ENCODE data around the gene PER2. TPM values are rescaled to one million over a fixed set of nuclear protein-coding genes. Genes with fewer than 3 reads are reported as not detected.
"Not testable (repeated sequence)": the region's sequence is repeated elsewhere in the genome, so short reads cannot be mapped to it uniquely, and the experiment has no call there.

PER2 gene
- total and polyA plus RNA-seq, 9 of the 15 experiments (the other 6 are each of a cell fraction or from before 2014, with no cell fraction given): 1.1 to 10.3 (median 2.9) TPM

DNA sequence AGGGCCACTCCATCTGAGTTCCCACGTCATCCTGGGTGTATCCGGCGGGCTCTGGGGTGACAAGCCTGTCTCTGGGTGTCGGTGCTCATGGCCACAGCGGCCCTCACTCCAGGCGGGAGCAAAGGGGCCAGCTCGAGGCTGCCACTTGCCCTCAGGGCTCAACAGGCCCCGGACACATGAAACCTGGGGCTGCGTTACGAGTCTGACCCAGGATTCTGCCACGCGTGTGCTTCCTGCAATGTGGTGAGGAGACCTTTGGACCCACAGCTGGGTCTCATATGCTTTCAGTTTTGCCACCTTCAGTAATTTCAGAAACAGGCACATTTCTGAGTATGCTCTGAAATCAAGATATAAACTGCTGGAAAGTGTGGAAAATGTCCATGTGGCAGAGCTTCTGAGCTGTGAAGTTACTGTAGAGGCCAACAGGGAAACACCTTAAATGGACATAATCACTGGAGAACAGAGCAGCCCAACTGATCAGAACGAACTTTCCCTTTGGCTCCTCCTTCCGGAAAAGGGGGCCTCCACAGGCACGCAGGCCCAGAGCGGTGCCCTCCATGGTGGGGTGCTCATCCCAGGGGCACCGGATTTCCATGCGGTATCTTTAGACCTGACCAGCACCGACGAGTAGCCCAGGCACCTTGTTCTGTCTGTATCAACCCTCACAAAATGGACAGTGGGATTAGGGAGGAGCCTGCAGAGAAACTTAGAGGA, 14.1 kb downstream of the PER2 start:
- Histone ChIP-seq H3K9me1 (ENCODE audit: control insufficient read depth, insufficient read depth, low read length) (no peaks in the 10 kb centered on the region), H3K9me3 (replicated peaks; ENCODE audit: control insufficient read depth, insufficient read depth, low read depth, low read length) (no peaks in the 10 kb centered on the region), H3K4me1 (replicated peaks in 1 of 2; ENCODE audit: control insufficient read depth in 2 of 2, insufficient read depth in 2 of 2, low read length in 2 of 2) (peaks cover 0 to 3% of the 10 kb centered on the region in 2 experiments; a peak in 2 of 5 replicates), H3K9ac (ENCODE audit: insufficient read depth in 1 of 2, low read depth in 2 of 2, low read length in 2 of 2) (no peak overlapping the region), H3K79me2 (ENCODE audit: control insufficient read depth, insufficient read depth, low read length) (no peaks in the 10 kb centered on the region), H3K36me3 (ENCODE audit: control insufficient read depth, insufficient read depth, low read length) (peaks cover 46% of the 10 kb centered on the region; the same call in 1 of the 3 replicates), H3K27ac (ENCODE audit: extremely low read depth, low read depth, low read length) (no peak overlapping the region), H2AFZ (ENCODE audit: low read depth, low read length) (no peak overlapping the region), H3K4me2 (ENCODE audit: insufficient read depth, low read length) (no peak overlapping the region), H3K4me3 (no peak overlapping the region), H4K20me1 (replicated peaks; ENCODE audit: control insufficient read depth, insufficient read depth, low read length) (no peaks in the 10 kb centered on the region), H3K27me3 (ENCODE audit: control insufficient read depth in 2 of 2, insufficient read depth in 2 of 2, low read length in 2 of 2) (no peaks in the 10 kb centered on the region)
- BruUV-seq (replicated peaks): no TSS peak
- ChIA-PET CTCF (ENCODE audit: low intra/inter-chr PET ratio) (no interaction called here), POLR2A (no interaction called here)
- in situ Hi-C loops (cut with MboI): loop anchor here (25.0 kb wide), 1 partner anchor 412 kb away; the partner anchor contains the start of gene RAMP1
- intact Hi-C loops (cut with micrococcal nuclease): no loop called here
- DNase-seq (ENCODE audit: extremely low read depth in 1 of 4, low spot score in 3 of 4) (no peak), FAIRE-seq (no peak), ATAC-seq (no peak)
- 89% methylated on average over 19 of the region's 20 CpGs for WGBS (ENCODE audit: insufficient coverage, low coverage, missing lambda C conversion rate)
- no peak for TF ChIP-seq ZNF311 (CRISPR knock-in tag; IDR thresholded peaks at IDR 0.05)
- no peak for TF ChIP-seq ZNF583 (CRISPR knock-in tag; IDR thresholded peaks at IDR 0.05)

GRCh38 chr2:238273433-238273832, 15.0 kb downstream of the PER2 start:
- BruUV-seq (replicated peaks); ATAC-seq; H3K27ac ChIP-seq (ENCODE audit: extremely low read depth, low read depth, low read length); H3K9me3 ChIP-seq (replicated peaks; ENCODE audit: control insufficient read depth, insufficient read depth, low read depth, low read length); intact Hi-C loops (cut with micrococcal nuclease); H3K4me1 ChIP-seq (replicated peaks in 1 of 2; ENCODE audit: control insufficient read depth in 2 of 2, insufficient read depth in 2 of 2, low read length in 2 of 2); FAIRE-seq; H3K4me3 ChIP-seq; H2AFZ ChIP-seq (ENCODE audit: low read depth, low read length); H3K9me1 ChIP-seq (ENCODE audit: control insufficient read depth, insufficient read depth, low read length); H3K9ac ChIP-seq (ENCODE audit: insufficient read depth in 1 of 2, low read depth in 2 of 2, low read length in 2 of 2); DNase-seq (ENCODE audit: extremely low read depth in 1 of 4, low spot score in 3 of 4); H4K20me1 ChIP-seq (replicated peaks; ENCODE audit: control insufficient read depth, insufficient read depth, low read length); CTCF ChIA-PET (ENCODE audit: low intra/inter-chr PET ratio); H3K4me2 ChIP-seq (ENCODE audit: insufficient read depth, low read length); H3K79me2 ChIP-seq (ENCODE audit: control insufficient read depth, insufficient read depth, low read length); H3K27me3 ChIP-seq (ENCODE audit: control insufficient read depth in 2 of 2, insufficient read depth in 2 of 2, low read length in 2 of 2): not testable (repeated sequence)
- peaks cover 46% of the 10 kb centered on the region; the same call in 1 of the 3 replicates for H3K36me3 ChIP-seq (ENCODE audit: control insufficient read depth, insufficient read depth, low read length)
- POLR2A ChIA-PET: interaction anchor here (1.6 kb wide), 1 partner anchor 17 kb away, joined by 7 read pairs; no protein-coding TSS in a partner anchor
- in situ Hi-C loops (cut with MboI): loop anchor here (25.0 kb wide), 1 partner anchor 411 kb away; the partner anchor contains the start of gene RAMP1
- WGBS (ENCODE audit: insufficient coverage, low coverage, missing lambda C conversion rate): 100% methylated on average over 4 of the region's 10 CpGs

Data from K562 (cell line).